GM12872 (cell line): ENCODE data around the gene SFXN5.

Experiments used
- TF ChIP-seq, protein P1 (sequence below): IDR thresholded peaks from 3 replicates; pipeline ENCODE4 v1.5.1; 2011; ENCODE audit warnings: low read depth, mild to moderate bottlenecking, low read length, moderate library complexity; ENCODE audit not compliant: insufficient read depth

SFXN5 gene

DNA sequence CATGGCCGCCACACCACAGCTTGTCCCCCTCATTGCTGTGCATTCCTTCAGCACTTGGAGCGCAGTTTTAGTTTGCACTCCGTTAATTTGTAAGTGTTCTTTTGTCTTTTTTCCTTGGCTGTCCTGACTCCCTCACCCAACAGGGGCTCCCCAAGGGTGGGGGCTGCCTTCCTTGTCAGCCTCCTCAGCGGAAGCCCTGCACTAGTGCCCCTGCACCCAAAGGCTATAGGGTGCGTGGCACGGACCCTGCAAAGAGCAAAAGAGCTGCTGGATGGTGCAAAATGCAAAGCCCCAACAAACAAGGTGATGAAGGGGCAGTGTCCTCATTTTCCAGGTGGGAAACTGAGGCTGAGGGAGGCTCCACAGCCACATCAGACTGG, 107.4 kb downstream of the SFXN5 start:
- TF ChIP-seq, protein P1, sequence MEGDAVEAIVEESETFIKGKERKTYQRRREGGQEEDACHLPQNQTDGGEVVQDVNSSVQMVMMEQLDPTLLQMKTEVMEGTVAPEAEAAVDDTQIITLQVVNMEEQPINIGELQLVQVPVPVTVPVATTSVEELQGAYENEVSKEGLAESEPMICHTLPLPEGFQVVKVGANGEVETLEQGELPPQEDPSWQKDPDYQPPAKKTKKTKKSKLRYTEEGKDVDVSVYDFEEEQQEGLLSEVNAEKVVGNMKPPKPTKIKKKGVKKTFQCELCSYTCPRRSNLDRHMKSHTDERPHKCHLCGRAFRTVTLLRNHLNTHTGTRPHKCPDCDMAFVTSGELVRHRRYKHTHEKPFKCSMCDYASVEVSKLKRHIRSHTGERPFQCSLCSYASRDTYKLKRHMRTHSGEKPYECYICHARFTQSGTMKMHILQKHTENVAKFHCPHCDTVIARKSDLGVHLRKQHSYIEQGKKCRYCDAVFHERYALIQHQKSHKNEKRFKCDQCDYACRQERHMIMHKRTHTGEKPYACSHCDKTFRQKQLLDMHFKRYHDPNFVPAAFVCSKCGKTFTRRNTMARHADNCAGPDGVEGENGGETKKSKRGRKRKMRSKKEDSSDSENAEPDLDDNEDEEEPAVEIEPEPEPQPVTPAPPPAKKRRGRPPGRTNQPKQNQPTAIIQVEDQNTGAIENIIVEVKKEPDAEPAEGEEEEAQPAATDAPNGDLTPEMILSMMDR: no peak

DNA sequence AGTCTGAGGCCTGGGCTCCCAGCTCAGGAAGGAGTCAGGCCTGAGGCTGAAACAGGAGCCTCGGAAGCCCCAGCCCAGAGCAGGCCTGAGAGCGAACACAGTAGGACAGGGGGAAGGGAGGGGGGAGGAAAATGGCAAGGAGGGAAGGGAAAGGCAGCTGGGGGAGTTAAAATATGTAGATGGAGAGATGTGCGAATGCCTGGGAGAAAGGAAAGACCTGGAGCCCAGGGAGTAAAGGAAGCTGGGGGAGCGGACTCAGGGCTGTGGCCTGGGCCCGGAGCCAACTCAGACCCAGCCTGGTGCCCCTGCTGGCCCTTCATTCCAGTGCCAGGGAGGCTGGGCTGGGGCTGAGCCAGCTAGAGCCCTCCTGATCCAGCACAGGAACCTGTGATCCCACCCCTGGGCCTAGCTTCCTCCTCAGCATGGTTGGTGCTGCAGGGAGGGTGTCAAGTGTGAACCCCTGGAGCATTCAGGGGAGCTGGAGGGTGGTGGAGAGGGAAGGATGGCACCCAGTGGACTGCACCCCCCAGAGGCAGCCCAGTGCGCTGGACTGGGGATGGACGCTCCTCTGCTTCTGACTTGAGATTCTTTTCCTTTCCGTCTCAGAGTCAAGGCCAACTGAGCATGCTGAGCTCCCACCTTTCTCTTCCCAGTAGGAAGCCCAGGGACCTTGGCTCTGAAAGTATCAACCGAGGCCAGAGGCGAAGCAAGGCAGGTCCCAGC, 107.9 kb downstream of the SFXN5 start:
- TF ChIP-seq, protein P1: no peak

DNA sequence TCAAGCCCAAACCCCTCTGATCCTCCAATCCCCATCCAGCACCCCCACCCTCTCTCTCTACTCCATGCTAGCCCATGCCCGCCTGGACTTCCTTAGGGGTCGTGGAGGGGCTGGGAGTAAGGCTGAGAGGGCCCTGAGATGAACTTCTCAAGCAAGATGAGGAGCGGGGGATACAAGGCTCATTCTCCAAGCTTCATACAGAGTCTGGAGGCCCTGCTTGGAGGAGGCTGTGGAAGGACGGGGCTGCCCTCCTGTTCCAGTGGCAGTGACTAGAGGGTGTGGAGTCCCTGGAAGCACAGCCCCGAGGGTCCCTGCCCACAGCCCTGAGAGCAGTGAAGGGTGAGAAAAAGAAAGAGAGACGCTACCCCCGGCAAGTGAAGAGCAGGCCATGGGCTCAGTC, 108.6 kb downstream of the SFXN5 start:
- TF ChIP-seq, protein P1: no peak

DNA sequence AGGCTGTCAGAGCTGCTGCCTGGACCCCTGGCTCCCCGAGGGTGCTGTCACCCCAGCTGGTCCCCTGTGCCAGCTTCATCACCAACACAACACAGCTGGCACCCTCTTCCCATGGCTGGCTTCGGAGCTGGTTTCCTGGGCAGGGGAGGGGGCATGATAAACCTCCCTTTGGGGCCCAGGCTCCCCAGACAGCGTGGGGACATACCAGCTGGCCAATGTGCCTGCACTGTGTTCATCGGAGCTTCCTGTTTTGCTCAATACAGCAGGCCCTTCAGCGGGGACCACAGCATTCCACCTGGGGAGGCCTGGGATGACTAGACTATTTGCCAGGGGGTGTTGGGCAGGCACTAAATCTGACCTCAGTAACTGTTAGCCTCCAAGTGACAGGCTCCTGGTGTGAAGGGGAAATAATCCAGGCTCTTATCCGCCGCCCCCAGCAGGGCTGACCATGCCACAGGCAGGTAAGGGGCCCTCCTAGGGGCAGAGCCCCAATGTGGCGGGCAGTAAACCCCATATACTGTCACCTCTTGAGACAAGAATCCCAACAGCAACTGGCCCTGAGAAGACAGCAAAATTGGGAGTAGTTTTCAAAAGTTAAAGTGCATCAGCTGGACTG, 109.6 kb downstream of the SFXN5 start:
- TF ChIP-seq, protein P1: no peak

DNA sequence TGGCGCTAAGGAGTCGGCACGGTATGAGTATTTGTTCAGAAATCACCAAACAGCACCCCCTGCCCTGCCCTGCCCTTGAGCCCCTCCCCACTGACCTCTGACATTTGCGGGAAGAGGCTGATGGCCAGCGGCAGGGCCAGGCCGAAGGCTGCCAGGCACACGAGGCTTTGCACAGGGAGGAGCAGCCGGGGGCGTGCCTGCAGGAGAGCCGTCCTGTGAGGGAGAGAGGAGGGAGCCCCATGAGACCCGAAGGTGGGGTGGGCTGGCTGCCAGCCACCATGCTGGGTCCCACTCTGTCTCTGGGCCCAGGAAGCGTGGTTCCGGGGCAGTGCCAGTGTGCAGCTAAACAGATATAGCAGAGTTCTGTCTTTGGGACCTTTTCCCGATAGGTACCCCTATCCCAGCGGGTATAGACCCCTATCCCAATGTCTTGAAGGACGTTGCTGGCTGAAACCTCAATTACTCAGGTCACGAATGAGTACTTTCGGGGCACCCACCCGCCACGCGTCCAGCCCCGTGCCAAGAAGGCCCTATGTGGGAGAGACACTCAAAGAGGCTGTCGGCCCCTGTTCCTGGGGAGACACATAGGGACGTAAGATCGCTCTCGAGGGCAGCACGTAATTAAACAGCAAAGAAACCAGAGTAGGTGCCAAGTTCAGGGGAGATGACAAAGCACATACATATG, 110.3 kb downstream of the SFXN5 start:
- TF ChIP-seq, protein P1: no peak

DNA sequence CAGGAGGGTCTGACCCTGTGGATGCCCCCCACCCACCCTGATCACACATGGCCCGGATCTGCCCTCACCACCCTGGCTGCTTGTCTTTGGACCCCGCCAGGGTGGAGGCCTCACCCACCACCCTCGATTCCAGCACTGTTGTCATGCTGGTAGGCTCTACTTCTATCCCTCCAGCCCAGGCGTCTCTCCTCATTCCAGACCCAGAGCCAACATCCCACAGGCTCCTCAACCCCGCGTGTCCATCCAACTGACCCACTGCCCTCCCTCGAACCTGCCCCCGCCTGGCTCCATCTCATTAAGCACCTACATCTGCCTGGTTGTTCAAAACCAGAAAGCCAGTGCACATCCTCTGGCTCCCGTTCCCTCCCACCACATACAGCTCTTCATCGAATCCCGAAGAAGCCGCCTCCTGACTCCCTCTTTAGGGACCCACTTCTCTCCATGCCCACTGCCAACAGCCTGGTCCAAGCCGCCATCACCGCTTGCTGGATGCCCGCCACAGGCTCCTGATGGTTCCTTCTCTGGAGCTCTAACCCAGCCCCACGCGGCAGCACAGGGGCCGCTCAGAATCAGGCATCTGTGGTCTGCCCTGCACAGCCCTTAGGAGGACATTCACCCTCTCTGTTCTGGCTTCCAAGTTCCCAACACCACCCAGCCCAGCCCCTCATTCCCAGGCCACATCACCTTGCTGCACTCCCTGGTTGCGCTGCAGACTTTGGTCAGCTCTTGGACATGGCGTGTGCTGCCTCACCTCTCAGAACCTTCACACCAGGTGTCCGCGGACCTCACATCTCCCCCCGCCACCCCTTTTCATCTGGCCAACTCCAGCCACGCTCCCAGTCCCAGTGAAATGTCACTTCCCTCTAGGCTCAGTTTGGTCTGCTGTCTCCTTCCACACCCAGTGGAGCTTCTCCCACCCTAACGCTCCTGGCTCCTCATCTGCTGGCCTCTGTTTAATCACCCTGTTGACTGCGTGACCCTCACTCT, 111.2 kb downstream of the SFXN5 start:
- TF ChIP-seq, protein P1: no peak
